GM18520 (cell line): Measurements from ENCODE around the gene HSF4.
"Not testable (repeated sequence)": the region's sequence is repeated elsewhere in the genome, so short reads cannot be mapped to it uniquely, and the experiment has no call there.

ENCODE experiments used
- ATAC-seq: cut with Tn5 transposase; IDR thresholded peaks from one replicate; pipeline ENCODE4 v1.9.1; 2021; ENCODE audit not compliant: unreplicated experiment

HSF4 gene

DNA sequence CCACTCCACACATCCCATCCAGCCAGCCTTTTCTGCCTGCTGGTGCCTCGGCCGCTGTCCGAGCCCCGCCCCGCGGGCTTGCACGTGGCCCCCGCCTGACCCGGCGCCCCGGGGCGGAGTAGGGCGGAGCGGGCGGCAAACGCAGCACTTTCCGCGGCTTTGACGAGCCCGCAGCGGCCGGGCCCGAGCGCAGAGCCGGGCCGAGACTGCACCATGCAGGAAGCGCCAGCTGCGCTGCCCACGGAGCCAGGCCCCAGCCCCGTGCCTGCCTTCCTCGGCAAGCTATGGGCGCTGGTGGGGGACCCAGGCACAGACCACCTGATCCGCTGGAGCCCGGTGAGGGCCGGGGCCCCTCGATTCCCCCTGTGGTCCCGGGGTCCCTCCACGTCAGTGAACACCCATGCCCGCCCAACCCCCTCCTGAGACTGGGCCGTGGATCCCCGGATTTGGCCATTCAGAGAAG is at the start of gene HSF4:
HSF4 (plus strand) TSS at position 147 of the 463 bp plus-strand sequence; CDS start at position 214, 67 bp downstream.
- ATAC-seq, result no peak

DNA sequence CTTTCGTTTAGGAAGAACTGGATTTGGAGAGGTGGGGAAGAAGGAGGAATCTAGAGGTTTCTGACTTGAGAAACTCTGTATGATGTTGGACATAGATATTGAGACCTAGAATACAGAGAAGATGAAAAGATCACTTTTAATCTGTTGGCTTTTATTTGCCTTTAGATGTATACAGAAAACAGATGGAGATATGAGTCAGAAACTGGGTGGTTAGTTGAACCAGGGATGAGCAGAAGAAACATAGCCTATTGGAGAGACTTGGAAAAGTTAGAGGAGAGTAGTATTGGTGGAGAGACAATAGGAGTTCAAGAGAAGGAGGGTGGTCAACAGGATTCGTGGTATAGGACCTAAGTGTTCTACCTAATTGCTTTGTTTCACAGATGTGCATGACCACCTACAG is 49.8 kb upstream of the HSF4 start:
- ATAC-seq, result no peak

DNA sequence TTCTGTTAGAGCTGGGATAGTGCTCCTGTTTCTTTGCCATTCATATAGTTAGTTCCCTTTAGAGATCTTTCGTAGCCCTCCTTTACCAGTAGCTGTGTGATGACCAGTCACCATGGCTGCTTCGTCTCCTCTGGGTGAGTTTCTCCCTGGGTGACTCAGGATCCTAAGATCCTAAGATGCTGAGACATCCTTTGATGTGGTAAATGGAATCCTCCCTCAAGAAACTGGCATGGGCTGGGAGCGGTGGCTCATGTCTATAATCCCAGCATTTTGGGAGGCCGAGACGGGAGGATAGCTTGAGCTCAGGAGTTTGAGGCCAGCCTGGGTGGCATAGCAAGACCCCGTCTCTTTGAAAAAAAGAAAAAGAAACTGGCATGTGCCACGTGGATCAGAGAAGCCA is 48.9 kb upstream of the HSF4 start:
- no peak for ATAC-seq

DNA sequence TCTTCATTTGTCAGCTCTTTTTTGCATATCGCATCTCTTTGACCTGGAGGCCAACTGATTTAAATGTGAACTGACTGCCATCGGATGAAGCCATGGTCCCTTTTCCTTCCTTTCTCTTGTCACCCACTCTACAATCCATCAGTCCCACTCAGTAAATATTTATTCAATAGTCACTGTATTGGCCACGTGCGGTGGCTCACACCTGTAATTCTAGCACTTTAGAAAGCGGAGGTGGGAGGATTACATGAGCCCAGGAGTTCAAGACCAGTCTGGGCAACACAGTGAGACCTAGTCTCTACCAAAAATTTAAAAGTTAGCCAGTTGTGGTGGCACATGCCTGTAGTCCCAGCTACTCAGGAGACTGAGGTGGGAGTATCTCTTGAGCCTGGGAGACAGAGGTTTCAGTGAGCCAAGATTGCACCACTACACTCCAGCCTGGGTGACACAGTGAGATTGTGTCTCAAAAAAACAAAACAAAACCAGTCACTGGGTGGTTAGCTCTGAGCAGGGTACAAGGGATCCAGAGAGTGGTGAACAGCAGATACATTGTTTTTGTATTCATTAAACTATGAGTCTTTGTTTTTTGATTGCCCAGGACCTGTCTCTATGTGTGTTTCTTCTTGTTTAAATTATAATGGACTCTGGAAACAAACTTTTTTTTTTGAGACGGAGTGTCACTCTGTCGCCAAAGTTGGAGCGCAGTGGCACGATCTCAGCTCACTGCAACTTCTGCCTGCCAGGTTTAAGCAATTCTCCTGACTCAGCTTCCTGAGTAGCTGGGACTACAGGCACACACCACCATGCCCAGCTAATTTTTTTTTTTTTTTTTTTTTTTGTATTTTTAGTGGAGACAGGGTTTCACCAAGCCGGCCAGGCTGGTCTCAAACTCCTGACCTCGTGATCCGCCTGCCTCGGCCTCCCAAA is 47.9 kb upstream of the HSF4 start:
- no peak for ATAC-seq

DNA sequence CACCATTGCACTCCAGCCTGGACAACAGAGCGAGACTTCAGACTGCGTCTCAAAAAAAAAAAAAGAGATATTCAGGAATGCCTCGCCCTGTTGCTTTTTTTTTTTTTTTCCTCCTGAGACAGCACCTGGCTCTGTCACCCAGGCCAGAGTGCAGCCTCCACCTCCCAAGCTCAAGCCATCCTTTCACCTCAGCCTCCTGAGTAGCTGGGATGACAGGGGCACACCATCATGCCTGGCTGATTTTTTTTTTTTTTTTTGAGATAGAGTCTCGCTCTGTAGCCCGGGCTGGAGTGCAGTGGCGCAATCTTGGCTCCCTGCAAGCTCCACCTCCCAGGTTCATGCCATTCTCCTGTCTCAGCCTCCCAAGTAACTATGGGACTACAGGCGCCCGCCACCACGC is 46.8 kb upstream of the HSF4 start:
- no peak for ATAC-seq

DNA sequence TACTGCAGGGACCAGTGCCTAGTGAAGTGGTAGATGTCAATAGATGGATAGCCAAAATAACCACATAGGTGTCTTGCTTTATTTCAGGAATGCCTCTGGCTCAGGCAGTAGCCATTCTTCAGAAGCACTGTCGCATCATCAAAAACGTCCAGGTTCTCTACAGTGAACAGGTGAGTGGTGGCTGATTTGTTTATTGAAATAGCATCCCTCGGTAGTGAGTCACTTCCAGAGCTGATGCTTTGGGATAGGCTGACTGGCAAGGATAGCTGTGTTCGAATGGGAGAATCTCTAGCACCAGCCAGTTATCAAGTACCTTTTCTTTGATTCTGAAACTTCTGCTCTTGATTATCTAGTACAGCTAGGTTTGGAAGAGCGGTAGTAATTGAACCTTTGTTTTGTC is 44.5 kb upstream of the HSF4 start:
- no peak for ATAC-seq

DNA sequence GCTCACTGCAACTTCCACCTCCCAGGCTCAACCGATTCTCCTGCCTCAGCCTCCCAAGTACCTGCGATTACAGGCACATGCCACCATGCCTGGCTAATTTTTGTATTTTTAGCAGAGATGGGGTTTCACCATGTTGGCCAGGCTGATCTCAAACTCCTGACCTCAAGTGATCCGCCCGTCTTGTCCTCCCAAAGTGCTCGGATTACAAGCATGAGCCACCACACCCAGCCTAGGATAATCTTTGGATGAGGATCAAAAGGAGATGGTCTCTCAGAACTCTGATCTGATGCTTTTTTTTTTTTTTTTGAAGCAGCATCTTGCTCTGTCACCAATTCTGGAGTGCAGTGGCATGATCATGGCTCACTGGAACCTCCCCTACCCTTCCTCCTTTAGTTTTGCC is 41.7 kb upstream of the HSF4 start:
- ATAC-seq, result not testable (repeated sequence)

GRCh38 chr16:67128417-67128816 is 36.1 kb upstream of the HSF4 start:
- ATAC-seq, result no peak

DNA sequence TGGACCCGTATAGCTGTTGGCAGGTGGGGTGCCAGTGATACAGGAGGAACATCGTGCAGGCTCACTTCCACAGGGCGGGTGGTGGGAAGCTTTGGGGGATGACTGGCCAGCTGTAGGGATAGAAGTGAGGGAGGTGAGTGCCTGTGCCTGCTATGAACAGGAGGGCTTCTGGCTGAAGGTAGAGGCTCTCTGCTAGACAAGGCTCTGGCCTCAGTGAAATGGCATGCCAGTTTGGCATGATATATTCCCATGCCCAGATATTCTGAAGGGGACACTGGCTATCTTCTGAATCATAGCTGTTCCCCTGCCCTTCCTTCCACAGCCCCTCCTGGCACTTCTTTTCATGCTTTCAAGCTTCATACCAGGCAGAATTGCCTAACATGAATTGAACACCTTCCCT is 35.7 kb upstream of the HSF4 start:
- no peak for ATAC-seq

GRCh38 chr16:67129422-67129821 is 35.1 kb upstream of the HSF4 start:
- no peak for ATAC-seq

GRCh38 chr16:67137605-67138004 is 26.9 kb upstream of the HSF4 start:
- ATAC-seq, result no peak

DNA sequence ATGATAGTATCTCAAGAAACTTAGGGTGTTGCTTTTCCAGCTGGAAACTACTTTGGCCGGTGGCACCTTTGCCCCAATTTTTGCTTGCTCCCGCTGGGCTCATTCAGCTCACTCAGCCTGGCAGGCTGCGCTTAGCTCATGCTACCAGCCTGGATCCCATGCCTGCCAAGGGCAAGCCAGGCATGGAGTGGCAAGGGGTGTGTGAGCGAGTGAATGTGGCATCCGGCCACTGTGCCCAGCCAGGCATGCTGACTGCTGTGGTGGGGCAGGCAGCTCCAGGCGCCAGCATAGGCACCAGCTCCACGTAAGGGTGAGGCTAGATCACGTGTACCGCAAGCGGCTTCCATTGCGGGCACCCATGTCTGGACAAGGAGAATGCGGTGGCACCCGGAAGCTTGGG is 23.2 kb upstream of the HSF4 start:
- ATAC-seq, result no peak

- no peak for ATAC-seq
These were observed 22.2 kb upstream of the HSF4 start for GRCh38 chr16:67142342-67142741.

DNA sequence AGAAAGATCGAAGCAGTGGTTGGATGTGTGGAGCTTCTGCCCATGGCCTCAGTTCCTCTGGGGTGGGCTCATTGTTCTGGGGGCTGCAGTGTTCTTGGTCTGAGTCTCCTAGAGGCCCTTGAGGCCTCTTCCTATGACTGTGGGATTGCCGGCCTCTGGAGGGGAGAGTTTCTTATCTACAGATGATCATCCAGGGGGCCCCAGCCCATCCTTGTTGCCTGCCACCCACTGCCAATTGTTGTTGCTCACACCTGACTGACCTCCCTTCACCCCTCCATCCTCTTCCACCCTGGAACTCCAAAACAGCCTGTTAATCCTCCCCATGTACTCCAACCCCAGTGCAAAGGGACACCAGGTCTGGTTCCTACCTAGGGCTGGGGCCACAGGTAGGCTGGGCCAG is 19.6 kb upstream of the HSF4 start:
- no peak for ATAC-seq

GRCh38 chr16:67145746-67146145 is 18.8 kb upstream of the HSF4 start:
- no peak for ATAC-seq

- no peak for ATAC-seq
These were observed 17.8 kb upstream of the HSF4 start for GRCh38 chr16:67146523-67147357.

- ATAC-seq, result no peak
These were observed 17.0 kb upstream of the HSF4 start for GRCh38 chr16:67147437-67148140.

DNA sequence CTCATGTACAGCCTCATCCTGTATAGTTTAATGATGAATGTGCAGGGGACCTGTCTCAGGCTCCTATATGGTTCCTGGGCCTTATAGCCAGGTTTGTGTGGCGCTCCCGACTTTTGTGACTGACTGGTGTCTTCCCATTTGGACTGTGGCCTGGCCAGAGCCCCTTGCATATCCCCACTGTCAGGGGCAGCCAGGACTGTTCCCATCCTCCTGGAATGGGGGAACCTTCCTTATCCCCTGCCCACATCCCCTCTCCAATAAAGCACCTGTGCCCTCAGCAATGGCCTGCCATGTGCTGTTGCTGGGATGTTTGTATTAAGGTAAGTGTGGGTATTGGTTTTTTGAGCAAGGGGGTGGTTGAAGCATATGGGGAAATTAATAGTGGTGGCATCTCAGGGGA is 16.3 kb upstream of the HSF4 start:
- no peak for ATAC-seq

- no peak for ATAC-seq
These were observed 15.8 kb upstream of the HSF4 start for GRCh38 chr16:67148656-67149275.

DNA sequence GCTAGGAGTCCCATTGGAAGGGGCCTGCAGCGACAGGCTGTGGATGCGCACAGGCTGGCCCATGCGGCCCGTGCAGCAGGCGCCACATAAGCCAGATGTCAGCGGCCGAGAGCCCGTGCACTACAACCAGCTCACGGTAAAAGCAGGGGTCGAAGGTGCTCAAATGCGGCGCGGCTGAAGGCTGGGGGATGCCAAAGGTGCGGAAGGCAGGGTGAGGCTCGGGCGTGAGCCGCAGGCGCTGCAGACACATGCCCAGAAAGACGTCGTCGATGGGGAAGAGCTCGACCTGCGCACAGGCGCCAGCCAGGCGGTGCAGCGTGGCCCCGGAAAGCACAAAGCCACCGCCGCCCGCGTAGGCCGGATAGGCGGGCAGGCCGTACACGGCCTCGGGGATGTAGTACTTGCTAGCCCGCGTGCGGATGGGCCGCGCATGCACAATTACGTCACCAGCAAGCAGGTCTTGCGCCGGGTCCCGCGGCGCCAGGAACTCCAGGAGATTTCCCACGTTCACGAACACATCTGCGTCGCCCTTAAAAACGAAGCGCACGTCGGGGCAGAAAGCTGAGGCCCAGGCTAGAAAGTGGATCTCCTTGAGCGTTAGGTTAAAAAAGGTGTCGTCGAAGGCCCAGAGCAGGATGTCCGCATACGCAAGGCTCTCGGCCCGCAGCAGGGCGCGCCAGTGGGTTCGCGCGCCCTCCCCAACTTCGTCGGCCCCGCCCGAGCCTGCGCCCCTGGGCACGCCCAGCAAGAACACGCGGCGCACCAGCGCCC is 15.1 kb upstream of the HSF4 start:
- ATAC-seq, result no peak
